Measurements from ENCODE around the gene TECPR1. TPM values are rescaled to one million over a fixed set of nuclear protein-coding genes. Genes with fewer than 3 reads are reported as not detected.
A peak's percentile ranks its signal among the peaks of the same experiment; 100 is the strongest.

TECPR1 gene
- total and polyA plus RNA-seq, 7 donors = 7.7 to 38.2 (median 12.6) TPM

DNA sequence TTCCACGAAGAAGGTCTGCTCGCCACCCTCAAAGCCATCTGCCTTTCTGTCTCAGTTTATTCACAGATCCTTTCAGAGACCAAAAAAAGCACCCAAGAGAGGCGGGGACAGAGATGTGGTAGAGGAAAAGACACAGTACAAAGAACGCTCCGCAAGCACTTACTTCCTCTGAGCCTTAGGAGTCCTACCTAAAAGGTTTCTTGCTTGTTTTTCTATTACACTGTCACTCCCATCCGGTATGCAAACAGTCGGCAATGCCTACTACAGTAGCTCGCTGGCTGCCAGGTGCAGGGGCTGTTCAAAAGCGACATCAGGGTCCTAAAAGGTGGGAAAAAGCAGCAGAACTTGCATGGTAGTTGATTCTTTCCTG, 816 bp downstream of the TECPR1 start:
- 5 to 11% methylated on average over 9 of the region's 9 CpGs for WGBS, 2 donors
- Histone ChIP-seq H3K9me3 (no peaks in the 10 kb centered on the region), H3K27ac (peak overlapping the region; percentile 78 to 88 (median 84)), H3K4me3 (peak overlapping the region; percentile 58 to 88 (median 76)), H3K36me3 (peaks cover 0 to 1% (median 0%) of the 10 kb centered on the region in 4 donors), H3K27me3 (no peaks in the 10 kb centered on the region), H3K4me1 (peaks cover 0 to 31% (median 23%) of the 10 kb centered on the region in 4 donors)
- no peak for DNase-seq
- TF ChIP-seq EP300 (IDR thresholded peaks at IDR 0.05) (no peak), POLR2AphosphoS5 (IDR thresholded peaks at IDR 0.05) (no peak), POLR2A (IDR thresholded peaks at IDR 0.05) (no peak)
- TF ChIP-seq, protein P1, sequence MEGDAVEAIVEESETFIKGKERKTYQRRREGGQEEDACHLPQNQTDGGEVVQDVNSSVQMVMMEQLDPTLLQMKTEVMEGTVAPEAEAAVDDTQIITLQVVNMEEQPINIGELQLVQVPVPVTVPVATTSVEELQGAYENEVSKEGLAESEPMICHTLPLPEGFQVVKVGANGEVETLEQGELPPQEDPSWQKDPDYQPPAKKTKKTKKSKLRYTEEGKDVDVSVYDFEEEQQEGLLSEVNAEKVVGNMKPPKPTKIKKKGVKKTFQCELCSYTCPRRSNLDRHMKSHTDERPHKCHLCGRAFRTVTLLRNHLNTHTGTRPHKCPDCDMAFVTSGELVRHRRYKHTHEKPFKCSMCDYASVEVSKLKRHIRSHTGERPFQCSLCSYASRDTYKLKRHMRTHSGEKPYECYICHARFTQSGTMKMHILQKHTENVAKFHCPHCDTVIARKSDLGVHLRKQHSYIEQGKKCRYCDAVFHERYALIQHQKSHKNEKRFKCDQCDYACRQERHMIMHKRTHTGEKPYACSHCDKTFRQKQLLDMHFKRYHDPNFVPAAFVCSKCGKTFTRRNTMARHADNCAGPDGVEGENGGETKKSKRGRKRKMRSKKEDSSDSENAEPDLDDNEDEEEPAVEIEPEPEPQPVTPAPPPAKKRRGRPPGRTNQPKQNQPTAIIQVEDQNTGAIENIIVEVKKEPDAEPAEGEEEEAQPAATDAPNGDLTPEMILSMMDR (IDR thresholded peaks at IDR 0.05) = no peak
- intact Hi-C loops (cut with DNase I) = loop anchor here (5.0 to 10.0 kb wide), 2 partner anchors 144 to 1304 kb away; partner anchors contain the start of genes FAM200A, LMTK2 and ZNF655

DNA sequence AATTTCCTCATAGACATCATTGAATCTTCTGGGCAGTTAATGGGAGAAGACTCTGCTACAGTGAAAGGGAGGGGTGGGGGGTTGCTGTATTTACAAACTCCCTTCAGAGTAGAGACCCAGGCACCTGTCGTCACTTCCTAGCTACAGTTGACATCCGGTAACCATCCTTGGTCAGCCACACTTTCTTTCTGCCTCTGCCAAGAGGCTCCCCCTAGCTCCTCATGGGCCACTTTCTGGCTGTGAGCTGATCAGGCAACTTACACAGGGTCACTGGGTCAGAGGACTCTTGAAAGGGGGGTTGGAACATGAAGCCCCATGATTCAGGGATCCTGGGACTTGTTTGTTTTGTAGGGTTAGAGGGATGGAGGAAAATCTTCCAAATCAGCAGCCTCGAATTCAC, 1.2 kb downstream of the TECPR1 start:
- H3K4me3 ChIP-seq = peak overlapping the region in 1 of 4 donors; percentile 71
- intact Hi-C loops (cut with DNase I) = loop anchor here (5.0 to 10.0 kb wide), 2 partner anchors 143 to 1304 kb away; partner anchors contain the start of genes FAM200A, LMTK2 and ZNF655
- peaks cover 0 to 1% (median 0%) of the 10 kb centered on the region in 4 donors for H3K36me3 ChIP-seq
- DNase-seq = no peak
- 23 to 32% methylated on average over 3 of the region's 3 CpGs for WGBS, 2 donors
- H3K27ac ChIP-seq = peak overlapping the region; percentile 78 to 88 (median 84)
- H3K4me1 ChIP-seq = peaks cover 0 to 31% (median 23%) of the 10 kb centered on the region in 4 donors
- TF ChIP-seq POLR2AphosphoS5 (IDR thresholded peaks at IDR 0.05) = no peak
- TF ChIP-seq, protein P1 (IDR thresholded peaks at IDR 0.05) = no peak
- no peak for TF ChIP-seq EP300 (IDR thresholded peaks at IDR 0.05)
- no peak for TF ChIP-seq POLR2A (IDR thresholded peaks at IDR 0.05)
- H3K27me3 ChIP-seq = no peaks in the 10 kb centered on the region
- H3K9me3 ChIP-seq = no peaks in the 10 kb centered on the region

DNA sequence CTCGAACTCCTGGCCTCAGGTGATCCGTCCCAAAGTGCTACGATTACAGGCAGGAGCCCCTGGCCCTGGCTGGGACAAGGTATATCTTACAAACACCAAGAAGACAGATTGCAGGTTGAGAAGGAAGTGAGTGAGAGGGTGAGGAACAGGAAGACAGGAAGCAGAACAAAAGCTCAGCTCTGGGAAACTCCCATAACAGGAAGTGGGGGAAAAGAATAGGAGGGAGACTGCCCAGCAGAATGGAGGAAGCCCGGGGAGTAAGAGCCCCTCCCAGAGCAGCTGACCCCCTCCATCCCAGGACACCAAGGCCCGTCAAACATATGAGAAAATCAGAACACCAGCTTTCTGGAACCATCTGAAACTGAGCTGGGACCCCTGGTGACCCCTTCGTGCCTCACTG, 2.9 kb downstream of the TECPR1 start:
- Histone ChIP-seq H3K4me1 (peaks cover 0 to 31% (median 23%) of the 10 kb centered on the region in 4 donors), H3K36me3 (peaks cover 0 to 18% (median 2%) of the 10 kb centered on the region in 4 donors), H3K4me3 (no peak overlapping the region), H3K27ac (peak overlapping the region in 1 of 4 donors; percentile 38), H3K27me3 (no peaks in the 10 kb centered on the region), H3K9me3 (no peaks in the 10 kb centered on the region)
- no peak for TF ChIP-seq POLR2AphosphoS5 (IDR thresholded peaks at IDR 0.05)
- no peak for TF ChIP-seq POLR2A (IDR thresholded peaks at IDR 0.05)
- TF ChIP-seq EP300 (IDR thresholded peaks at IDR 0.05) = no peak
- TF ChIP-seq, protein P1 (IDR thresholded peaks at IDR 0.05) = no peak
- intact Hi-C loops (cut with DNase I) = no loop called here
- 76 to 80% methylated on average over 6 of the region's 6 CpGs for WGBS, 2 donors
- no peak for DNase-seq

DNA sequence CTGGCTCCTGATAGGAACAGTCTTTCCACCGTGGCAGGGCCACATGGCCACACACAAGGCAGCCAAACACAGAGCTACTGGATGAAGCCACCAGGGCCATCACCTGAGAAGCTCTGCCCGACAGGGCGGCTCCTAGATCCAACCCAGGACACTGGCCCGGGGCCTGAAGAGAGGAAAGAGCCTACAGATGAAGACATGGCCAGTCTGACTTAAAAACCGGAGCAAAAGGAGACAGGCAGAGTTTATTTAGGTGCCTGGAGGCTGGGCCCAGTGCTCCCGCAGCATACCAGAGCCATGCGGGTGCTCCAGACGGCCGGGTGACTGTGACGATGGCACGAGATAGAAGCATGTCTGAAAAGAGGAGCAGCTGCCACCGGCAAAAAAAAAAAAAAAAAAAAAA, 3.9 kb downstream of the TECPR1 start:
- no peak for DNase-seq
- intact Hi-C loops (cut with DNase I) = no loop called here
- Histone ChIP-seq H3K9me3 (no peaks in the 10 kb centered on the region), H3K27me3 (no peaks in the 10 kb centered on the region), H3K36me3 (peaks cover 0 to 28% (median 7%) of the 10 kb centered on the region in 4 donors), H3K27ac (peak overlapping the region in 1 of 4 donors; percentile 14), H3K4me3 (no peak overlapping the region), H3K4me1 (peaks cover 0 to 29% (median 18%) of the 10 kb centered on the region in 4 donors)
- 95 to 96% methylated on average over 12 of the region's 12 CpGs for WGBS, 2 donors
- TF ChIP-seq, protein P1 (IDR thresholded peaks at IDR 0.05) = no peak
- TF ChIP-seq EP300 (IDR thresholded peaks at IDR 0.05) (no peak), POLR2AphosphoS5 (IDR thresholded peaks at IDR 0.05) (no peak), POLR2A (IDR thresholded peaks at IDR 0.05) (no peak)

DNA sequence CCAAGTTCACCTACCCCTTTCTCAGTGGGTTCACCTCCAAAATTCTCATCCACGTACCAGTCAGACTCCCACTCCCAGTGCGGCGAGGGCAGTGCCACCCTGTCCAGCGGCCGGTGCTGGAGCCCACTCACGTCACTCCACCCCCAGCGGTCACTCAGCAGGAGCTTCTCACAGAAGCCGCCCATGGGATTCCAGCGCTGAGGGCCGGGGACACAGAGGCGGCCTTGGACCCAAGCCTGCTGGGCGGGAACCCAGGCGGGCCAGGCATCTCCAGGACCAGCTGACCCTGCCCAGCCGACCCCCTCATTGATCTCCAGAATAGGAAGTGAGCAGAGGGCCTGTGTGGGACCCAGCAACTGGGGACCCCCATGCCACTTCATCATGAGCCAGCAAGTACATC, 7.2 kb downstream of the TECPR1 start:
- no peaks in the 10 kb centered on the region for H3K9me3 ChIP-seq
- H3K27me3 ChIP-seq = no peaks in the 10 kb centered on the region
- WGBS, 2 donors = 96 to 97% methylated on average over 14 of the region's 14 CpGs
- H3K36me3 ChIP-seq = peaks cover 0 to 51% (median 14%) of the 10 kb centered on the region in 4 donors
- DNase-seq = no peak
- intact Hi-C loops (cut with DNase I) = no loop called here
- TF ChIP-seq EP300 (IDR thresholded peaks at IDR 0.05) (no peak), POLR2A (IDR thresholded peaks at IDR 0.05) (no peak), POLR2AphosphoS5 (IDR thresholded peaks at IDR 0.05) (no peak)
- TF ChIP-seq, protein P1 (IDR thresholded peaks at IDR 0.05) = no peak
- no peak overlapping the region for H3K4me3 ChIP-seq
- no peak overlapping the region for H3K27ac ChIP-seq
- H3K4me1 ChIP-seq = peaks cover 0 to 5% (median 0%) of the 10 kb centered on the region in 4 donors
